NCI-H2227 treated with DMSO at 0.1 percent for 48 hours (cell line): ENCODE measurements around the gene ZNF417.
"Not testable (repeated sequence)": the region's sequence is repeated elsewhere in the genome, so short reads cannot be mapped to it uniquely, and the experiment has no call there.

Experiments
- DNase-seq: peaks from one replicate; lab custom pipeline; 2025; lab: John Stamatoyannopoulos, UW

Gene ZNF417

DNA sequence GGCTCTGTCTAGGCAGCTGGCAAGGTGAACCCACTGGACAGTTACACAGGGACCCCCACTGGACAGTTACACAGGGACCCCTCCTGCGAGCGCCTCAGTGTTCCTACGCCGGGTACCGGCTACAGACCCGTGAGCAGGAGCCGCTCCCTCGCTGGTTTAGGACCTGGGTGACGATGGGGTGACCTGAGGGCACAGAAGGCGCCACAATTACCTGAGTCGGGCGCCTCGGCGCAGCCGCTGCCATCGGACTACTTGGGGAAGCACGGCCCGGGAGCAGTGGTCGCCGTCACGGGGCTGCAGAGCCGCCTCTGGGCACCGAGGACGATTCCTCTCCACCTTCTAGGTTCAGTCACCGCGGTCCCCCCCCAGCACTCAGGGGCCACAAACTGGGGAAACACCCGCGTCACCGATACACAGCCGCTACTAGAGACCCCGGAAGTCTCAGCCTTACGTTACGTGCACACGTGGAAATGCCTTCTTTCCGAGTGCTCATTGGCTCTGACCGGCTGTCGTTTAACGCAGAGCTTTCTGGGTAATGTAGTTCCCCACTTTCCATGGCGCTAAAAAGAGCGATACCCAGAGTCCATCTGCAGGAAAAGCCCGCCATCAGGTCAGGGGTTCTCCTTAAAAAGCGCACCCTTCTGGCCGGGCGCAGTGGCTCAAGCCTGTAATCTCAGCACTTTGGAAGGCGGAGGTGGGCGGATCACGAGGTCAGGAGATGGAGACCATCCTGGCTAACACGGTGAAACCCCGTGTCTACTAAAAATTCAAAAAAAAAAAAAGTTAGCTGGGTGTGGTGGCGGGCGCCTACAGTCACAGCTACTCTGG is at the start of gene ZNF417:
Gene ZNF417 (minus strand): TSS at position 425 of the 828 bp plus-strand sequence. CDS start 181 bp downstream, at position 244.
- peak; percentile 99 for DNase-seq

DNA sequence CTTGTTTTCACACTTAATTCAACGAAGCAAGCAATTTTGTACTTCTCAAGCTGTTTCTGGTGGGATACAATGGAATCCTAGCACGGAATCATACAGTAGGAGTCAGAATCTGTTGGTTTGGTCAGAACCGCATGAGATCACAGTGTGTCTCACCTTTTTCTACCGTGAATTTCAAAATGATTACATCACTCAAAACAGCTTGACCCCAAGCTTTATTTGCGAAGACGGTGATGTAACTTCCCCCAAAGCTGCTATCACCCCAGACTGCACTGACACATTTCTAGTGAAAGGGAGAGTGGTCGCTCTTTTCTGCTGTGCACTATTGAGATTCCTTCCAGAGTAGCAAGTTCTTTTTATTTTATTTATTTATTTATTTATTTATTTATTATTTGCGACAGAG is 48.4 kb upstream of the ZNF417 start:
- no peak for DNase-seq

DNA sequence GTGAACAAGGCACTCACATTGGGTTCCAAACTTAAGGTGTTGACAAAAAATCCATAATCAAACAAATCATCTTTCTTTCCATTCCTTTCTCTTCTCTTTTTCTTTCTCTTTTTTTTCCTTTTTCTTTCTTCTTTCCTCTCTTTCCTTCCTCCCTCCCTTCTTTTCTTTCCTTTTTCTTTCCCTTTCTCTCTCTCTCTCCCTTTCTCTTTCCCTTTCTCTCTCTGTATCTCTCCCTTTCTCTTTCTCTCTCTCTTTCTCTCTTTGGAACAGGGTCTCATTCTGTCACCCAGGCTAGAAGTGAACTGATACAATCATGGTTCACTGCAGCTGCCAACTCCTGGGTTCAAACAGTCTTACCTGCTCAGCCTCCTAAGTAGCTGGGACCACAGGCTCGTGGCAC is 45.4 kb upstream of the ZNF417 start:
- no peak for DNase-seq

DNA sequence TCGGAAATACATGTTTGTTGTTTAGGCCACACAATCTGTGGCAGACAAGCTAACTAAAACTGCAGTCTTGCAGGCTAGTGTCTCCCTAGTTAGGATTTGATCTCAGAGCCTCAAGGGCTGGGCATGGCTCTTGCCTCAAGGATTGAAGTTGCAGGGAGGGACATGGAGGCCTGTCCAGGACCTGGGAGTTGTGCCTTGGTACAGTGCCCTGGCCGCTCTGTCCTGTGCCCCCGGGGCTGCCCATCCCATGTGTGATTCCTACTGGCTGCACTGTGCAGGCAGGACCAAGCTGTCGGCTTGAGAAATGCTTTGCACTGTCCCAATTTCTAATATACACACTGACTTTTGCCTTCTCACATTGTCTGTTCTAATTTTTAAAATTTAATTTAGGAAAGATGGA is 38.6 kb upstream of the ZNF417 start:
- no peak for DNase-seq

DNA sequence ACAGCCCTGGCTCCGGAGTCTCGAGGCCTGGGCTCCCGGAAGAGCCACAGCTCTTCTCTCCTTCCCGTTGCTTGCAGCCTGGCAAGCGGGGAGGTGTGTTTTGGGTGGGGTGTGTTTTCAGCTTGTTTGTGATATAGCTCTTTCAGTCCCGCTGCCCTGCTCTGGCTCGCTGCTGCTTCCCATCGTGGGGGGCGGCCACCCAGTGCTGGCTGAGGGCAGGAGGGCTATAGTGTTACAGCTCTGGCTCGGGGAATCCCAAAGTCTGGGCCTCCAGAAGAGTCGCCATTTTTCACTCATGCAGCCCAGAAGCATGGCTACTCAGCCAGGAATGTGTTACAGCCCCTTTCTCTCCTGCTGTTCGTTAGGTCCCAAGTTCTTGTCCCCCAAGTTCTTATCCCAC is 33.3 kb upstream of the ZNF417 start:
- DNase-seq = no peak

DNA sequence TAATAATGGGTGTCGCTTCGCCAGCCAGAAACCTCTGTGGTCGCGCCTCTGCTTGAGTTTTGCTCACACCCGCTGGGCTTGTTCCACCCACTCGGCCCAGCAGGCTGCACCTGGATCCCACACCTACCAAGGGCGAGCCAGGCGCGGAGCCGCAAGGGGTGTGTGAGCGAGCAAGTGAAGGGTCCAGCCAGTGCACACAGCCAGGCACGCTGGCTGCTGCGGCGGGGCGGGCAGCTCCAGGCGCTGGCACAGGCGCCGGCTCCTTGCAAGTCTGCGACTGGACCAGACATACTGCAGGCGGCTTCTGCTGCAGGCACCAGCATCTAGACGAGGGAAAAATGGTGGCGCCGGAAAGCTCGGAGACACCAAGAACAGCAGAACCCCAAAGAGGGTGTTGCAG is 32.9 kb upstream of the ZNF417 start:
- DNase-seq = no peak

DNA sequence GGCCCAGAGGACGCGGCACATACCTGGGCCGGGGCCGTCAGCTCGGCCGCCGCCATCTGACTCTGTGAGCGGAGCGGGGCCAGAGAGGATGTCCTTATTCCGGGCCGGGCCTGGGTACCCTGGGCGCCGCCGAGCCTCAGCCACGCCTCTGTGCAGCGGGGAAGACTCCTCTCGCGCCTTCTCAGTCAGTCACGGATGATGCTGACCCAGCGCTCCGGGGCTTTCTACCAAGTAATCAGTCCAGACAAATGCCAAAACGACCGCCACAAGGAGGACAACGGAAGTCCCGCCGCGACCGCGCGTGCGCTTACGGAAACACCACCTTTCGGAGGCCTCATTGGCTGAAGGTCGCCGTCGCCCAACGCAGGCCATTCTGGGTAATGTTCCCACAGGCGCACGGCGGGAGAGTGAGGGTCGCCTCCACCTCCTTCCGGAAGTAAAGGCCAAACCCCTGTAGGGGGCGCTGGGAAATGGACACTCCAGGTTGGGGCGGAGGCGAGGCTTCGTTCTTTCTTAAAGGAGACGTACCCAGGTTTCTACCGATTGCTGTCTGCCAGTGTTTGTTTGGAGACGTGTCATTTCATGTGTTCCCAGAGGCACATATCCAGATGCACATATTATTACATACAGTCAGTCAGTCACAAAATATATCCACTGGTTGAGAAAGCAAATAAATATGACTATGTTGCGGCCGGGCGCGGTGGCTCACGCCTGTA is 31.2 kb upstream of the ZNF417 start, which contains the start of gene ZNF256:
Gene ZNF256 (minus strand): TSS at position 288 of the 716 bp plus-strand sequence. CDS start 232 bp downstream, at position 56.
- DNase-seq = peak; percentile 100

DNA sequence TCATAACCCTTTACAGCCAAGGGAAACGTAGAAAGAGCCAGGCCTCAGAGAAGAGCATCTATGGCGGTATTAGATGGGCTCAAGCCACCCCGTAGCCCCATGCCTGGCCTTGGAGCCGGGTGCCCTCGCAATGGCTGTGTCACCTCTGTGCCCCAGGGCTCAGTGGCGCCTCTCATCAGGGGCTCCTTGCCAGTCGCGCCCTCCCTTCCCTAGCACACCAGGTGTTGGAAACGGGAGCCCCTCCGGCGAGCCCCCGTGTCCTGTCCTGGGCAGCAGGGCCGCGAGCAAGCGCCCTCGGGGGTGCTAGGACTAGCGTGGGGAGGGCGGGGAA is 30.7 kb upstream of the ZNF417 start:
- no peak for DNase-seq

DNA sequence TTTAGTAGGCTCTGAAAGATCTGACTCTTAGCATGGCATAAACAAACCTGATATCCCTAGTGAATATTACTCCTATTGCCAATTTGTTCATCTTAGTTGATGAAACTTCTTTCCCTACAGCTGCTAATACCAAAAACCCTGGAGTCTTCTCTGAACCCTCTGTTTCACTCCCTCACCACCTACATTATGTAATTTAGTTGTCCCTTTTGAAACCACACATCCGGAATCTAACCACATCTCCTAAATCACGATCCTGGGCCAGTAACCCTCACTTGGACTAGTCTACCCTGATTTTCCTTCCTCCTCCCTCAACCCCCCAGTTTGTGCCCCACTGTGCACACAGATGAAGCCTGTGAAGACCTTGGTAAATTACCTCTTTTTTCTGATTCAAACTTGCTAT is 29.9 kb upstream of the ZNF417 start:
- no peak for DNase-seq

DNA sequence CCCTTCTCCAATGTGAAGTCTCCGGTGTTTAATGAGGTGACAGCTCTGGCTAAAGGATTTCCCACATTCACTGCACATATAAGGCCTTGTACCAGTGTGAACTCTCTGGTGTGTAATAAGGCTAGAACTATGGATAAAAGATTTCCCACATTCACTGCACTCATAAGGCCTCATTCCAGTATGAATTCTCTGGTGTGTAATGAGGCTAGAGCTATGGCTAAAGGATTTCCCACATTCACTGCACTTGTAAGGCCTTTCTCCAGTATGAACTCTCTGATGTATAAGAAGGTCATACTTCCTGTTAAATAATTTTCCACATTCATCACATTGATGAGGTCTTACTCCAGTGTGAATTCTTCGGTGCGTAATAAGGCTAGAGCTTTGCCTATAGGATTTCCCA is 25.2 kb upstream of the ZNF417 start:
- DNase-seq = no peak

DNA sequence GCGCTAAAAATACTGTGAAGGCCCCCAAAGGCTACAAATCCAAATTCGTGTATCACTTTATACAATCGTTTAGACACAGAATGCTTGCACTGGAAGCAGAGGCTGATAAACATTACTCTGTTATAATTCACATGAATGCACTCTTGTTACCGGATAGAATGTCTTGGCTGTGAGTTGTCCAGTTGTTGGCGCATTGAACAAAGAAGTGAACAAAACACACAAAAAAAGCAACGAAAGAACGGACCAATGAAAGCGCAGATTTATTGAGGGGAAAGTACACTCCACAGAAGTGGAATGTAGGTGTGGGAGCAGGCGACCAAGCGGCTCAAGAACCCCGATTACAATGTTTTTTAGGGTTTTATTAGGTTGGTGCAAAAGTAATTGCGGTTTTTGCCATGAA is 19.3 kb upstream of the ZNF417 start:
- no peak for DNase-seq

DNA sequence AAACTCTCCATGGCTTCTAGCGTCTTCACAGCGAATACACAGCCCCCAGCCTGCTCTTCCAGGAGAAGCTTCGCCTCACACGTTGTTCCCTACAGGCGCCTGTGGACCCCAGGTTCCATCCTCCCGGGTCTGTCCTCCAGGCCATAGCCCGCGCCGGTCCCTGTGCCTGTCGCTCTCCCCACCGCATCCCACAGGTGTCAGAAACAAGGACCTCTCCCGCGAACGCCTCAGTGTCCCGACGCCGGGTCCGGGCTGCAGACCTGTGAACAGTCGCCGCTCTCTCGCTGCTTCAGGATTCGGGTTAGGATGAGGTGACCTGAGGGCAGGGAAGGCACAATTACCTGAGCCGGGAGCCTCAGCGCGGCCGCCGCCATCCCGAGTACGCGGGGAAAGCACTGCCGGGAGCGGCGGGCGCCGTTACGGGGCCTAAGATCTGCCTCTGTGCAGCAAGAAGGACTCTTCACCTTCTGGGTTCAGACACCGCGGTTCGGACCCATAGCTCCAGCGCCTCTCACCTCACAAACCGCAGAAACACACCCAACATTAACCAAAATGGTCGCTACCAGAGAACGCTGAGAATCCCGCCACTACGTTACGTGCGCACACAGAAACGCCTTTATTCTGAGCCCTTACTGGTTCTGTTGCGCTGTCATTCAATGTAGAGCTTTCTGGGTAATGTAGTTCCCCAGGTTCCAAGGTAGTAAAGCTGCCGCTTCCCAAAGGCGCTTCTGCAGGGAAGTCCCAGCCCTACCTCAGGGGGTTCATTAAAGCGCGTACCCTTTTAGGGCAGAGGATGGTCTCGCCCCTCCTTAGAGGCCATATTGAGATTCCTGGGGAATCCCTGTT is 18.7 kb upstream of the ZNF417 start, which contains the start of gene ZNF418:
Gene ZNF418 (minus strand): TSS at position 583 of the 846 bp plus-strand sequence. CDS start 1,580 bp downstream, outside the sequence.
- no peak for DNase-seq

DNA sequence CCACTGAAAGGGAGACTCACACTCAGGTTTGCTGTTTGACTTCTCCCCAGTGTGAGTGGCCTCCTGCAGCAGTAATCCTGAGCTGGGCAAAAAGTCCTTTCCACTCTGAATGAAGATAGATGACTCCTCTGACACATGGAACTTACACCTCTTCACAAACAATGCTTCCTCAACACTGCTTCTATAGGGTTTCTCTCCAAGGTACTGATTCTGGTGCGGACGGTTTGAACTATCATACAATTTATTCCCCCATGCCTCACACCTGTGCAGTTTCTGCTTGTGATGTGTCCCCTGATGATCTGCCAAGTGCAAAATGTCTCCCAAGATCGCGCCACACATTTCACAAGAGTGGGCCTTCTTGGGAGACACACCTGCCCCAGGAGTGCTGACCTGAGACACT is 11.2 kb upstream of the ZNF417 start:
- DNase-seq = no peak

DNA sequence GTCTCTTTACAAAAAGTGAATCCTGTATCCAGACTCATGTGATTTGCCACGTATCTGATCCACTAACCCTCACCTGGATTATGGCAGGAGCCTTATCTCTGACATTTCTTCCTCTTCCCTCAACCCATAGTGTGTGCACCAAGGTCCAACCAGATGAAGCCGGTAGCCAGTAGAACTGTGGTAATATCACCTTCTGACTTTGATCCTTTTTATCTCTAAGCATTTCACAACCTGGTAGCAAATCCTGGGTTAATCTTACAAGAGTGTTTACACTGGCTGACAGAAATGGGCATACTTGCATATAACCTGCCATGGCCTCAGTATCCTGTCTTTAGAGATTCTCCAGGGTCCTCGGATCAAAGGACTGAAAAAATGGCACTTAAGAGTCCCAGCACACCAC is 1.9 kb downstream of the ZNF417 start:
- no peak for DNase-seq

DNA sequence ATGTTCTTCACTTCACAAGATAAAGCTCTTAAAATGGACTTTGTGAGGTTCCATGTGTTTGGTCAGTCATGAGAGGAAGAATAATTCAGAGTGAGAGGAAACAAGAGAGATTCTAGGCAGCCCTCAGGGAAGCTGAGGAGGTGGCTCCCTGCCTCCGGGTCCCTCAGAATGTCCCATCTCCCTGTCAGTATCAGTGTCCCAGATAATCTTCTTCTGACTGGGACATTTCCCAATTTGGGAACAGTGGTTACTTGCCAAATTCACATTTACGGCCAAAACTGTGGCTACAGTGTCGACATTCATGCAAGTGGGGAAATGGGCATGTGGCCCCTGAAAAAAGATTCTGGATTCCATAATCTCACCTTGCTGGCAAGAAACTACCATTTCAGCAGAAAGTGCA is 9.0 kb downstream of the ZNF417 start:
- DNase-seq = no peak

DNA sequence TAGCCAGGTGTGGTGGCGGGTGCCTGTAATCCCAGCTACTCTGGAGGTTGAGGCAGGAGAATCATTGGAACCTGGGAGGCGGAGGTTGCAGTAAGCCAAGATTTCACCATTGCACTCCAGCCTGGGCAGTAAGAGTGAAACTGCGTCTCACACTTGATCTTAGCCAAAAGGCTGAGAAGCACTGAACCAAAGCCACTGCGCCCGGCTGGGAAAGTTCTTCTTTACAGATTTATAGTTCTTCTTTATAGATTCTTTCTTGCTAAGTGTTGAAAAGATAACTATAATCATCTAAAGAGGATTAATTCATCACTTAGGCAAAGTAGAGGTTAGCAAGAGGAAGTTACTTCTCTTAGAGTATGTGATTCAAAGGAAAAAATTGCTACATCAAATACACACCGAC is 11.1 kb downstream of the ZNF417 start:
- DNase-seq = no peak

DNA sequence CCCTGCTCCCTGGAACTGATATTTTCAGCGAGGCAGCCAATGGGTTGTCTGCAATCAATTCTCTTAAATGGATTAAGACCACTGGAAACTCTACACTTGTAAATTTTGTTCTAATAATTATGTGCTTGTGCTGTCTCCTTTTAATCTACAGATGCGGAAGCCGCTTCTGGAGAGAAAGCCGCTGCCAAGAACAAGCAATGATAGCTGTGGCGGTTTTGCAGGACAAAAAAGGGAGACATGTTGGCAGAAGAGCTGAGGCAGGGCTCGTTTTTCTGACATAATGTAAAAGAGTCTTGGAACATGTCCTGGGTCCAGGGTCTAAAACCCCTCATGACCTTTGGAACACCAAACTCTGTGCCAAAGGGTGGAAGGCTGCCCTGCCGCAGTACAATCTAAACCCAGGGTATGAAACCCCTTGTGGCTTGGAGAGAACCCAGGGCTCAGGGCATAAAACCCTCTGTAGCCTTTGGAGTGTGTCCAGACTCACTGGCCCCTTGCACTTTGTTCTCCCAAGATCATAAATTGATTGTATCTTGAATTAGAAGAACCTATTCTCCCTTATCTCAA is 12.7 kb downstream of the ZNF417 start:
- DNase-seq = no peak

DNA sequence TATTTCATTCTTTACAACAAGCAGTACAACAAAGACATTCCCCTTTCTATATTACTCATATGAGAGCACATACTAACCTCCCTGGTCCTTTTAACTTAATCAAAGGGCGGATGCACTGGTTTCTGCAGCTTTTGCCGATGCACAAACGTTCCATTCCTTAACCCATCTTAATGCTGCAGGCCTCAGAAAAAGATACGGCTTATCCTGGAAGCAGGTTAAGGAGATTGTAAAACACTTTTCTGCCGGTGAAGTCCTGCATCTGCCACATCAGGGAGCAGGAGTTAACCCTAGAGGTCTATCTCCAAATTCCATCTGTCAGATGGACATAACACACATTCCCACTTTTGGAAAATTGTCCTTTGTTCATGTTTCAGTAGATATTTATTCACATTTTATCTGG is 16.1 kb downstream of the ZNF417 start:
- DNase-seq = no peak

DNA sequence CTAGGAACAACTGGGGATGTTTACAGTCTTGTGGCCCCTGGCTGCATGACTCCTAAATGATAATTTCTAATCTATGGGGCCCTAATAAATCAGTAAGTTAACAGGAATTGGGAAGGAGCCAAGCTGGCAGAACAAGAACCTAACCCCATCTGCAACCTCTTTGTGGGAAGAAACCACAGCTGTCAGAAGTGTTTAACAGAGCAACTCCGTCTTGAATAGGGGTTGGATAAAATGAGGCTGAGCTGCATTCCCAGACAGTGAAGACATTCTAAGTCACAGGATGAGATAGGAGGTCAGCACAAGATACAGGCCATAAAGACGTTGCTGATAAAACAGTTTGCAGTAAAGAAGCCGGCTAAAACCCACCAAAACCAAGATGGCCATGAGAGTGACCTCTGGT is 25.7 kb downstream of the ZNF417 start:
- DNase-seq = not testable (repeated sequence)

DNA sequence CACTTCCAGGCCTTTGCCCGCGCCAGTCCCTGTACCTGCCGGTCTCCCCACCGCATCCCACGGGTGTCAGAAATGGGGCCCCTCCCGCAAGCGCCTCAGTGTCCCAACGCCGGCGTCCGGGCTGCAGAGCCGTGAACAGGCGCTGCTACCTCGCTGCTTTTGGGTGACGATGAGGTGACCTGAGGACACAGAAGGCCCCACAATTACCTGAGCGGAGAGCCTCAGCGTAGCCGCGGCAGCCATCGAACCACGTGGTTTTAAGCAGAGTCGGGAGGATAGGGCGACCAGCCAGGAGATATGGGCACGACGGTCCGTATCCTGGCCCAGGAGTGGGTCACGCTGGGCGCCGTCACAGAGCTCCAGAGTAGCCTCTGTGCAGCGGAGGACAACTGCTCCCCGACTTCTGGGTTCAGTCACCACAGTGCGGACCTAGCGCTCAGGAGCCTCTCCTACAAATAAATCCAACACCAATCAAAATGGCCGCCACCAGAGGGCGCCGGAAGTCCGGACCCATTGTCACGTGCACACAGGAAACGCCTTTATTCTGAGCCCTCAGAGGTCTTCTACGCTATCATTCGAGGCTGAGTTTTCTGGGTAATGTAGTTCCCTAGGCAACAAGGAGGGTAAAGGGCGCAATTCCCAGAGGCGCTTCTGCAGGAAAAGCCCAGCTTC is 27.7 kb downstream of the ZNF417 start, which contains the start of gene ZNF814:
Gene ZNF814 (minus strand): TSS at position 478 of the 672 bp plus-strand sequence. CDS start 235 bp downstream, at position 243.
- DNase-seq = no peak

DNA sequence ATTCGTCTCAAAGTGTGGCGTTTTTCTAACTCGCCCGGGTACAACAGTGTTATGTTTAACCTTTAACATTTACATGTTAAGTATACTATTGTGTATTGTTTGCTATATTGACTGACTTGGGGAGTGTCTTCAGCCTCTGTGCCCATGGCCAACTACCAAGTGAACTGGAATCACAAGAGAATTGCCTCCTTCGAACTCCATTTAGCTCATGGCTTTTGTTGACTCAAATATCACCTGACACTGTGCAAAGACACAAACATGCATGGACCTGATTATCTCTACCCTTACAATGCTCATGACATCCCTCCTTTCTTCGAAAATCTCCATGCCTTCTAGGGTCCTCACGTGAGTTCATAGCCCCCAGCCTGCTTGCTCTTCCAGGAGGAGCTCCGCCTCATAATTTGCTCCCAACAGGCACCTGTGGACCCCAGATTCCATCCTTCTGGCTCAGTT is 28.3 kb downstream of the ZNF417 start:
- DNase-seq = no peak
